ENCODE data around the gene FGF13. TPM values are rescaled to one million over a fixed set of nuclear protein-coding genes. Genes with fewer than 3 reads are reported as not detected.

Gene FGF13
- polyA plus RNA-seq, 3 donors, result not detected

- peaks cover 4 to 12% (median 7%) of the 10 kb centered on the region in 3 donors for H3K27me3 Mint-ChIP-seq (ENCODE audit: low read depth in 3 of 3)
- no peak for TF ChIP-seq CTCF (IDR thresholded peaks at IDR 0.05)
- WGBS (ENCODE audit: insufficient coverage), result no CpG with 5 or more reads among the region's 4 CpGs
- no peak overlapping the region for H3K9ac ChIP-seq (ENCODE audit: insufficient read depth, low read length, poor library complexity, severe bottlenecking)
- H3K79me2 ChIP-seq (ENCODE audit: insufficient read depth, low read length), result no peaks in the 10 kb centered on the region
- no peak overlapping the region for H3K4me3 ChIP-seq (replicated peaks in 1 of 3; ENCODE audit: low read depth in 2 of 3, low read length in 3 of 3)
- H3K4me3 Mint-ChIP-seq, result no peak overlapping the region
- H3K4me1 ChIP-seq (ENCODE audit: control insufficient read depth in 1 of 2, insufficient read depth in 2 of 2, low read length in 2 of 2), result no peaks in the 10 kb centered on the region
- H3K27me3 ChIP-seq (ENCODE audit: control insufficient read depth in 2 of 2, insufficient read depth in 2 of 2, low read length in 2 of 2), result peaks cover 7 to 8% of the 10 kb centered on the region in 2 donors
- H4K20me1 ChIP-seq (ENCODE audit: insufficient read depth, low read length), result no peaks in the 10 kb centered on the region
- no peak overlapping the region for H3K27ac ChIP-seq (ENCODE audit: low read depth in 1 of 2, low read length in 2 of 2)
- H3K9me3 ChIP-seq (replicated peaks in 1 of 2; ENCODE audit: control insufficient read depth in 1 of 2, insufficient read depth in 1 of 2, low read length in 2 of 2), result no peaks in the 10 kb centered on the region
- H3K4me1 Mint-ChIP-seq, result no peaks in the 10 kb centered on the region
- no peaks in the 10 kb centered on the region for H3K36me3 Mint-ChIP-seq
- no peaks in the 10 kb centered on the region for H3K36me3 ChIP-seq (replicated peaks in 1 of 2; ENCODE audit: control insufficient read depth in 1 of 2, insufficient read depth in 2 of 2, low read length in 2 of 2)
- no peak overlapping the region for H3K27ac Mint-ChIP-seq
- no peak overlapping the region for H2AFZ ChIP-seq (ENCODE audit: insufficient read depth, low read depth, low read length, poor library complexity, severe bottlenecking)
- no peak for DNase-seq
- no peak overlapping the region for H3K4me2 ChIP-seq (replicated peaks; ENCODE audit: extremely low read depth, low read length, poor library complexity, severe bottlenecking)
- intact Hi-C loops (cut with micrococcal nuclease), result no loop called here
- H3K9me3 Mint-ChIP-seq, result peaks cover 0 to 3% (median 0%) of the 10 kb centered on the region in 7 donors
Observed at GRCh38 chrX:138704596-138704995, 6.9 kb downstream of the FGF13 start.

GRCh38 chrX:138704101-138704500 is 7.4 kb downstream of the FGF13 start:
- no peak overlapping the region for H3K4me3 ChIP-seq (replicated peaks in 1 of 3; ENCODE audit: low read depth in 2 of 3, low read length in 3 of 3)
- H3K27ac Mint-ChIP-seq, result no peak overlapping the region
- peaks cover 3% of the 10 kb centered on the region in 2 donors for H3K27me3 ChIP-seq (ENCODE audit: control insufficient read depth in 2 of 2, insufficient read depth in 2 of 2, low read length in 2 of 2)
- no peak overlapping the region for H2AFZ ChIP-seq (ENCODE audit: insufficient read depth, low read depth, low read length, poor library complexity, severe bottlenecking)
- no peaks in the 10 kb centered on the region for H3K79me2 ChIP-seq (ENCODE audit: insufficient read depth, low read length)
- no peak overlapping the region for H3K9ac ChIP-seq (ENCODE audit: insufficient read depth, low read length, poor library complexity, severe bottlenecking)
- TF ChIP-seq CTCF (IDR thresholded peaks at IDR 0.05), result no peak
- no peaks in the 10 kb centered on the region for H3K4me1 Mint-ChIP-seq
- no peaks in the 10 kb centered on the region for H3K36me3 Mint-ChIP-seq
- no peak for DNase-seq
- H3K4me3 Mint-ChIP-seq, result no peak overlapping the region
- peaks cover 0 to 3% (median 0%) of the 10 kb centered on the region in 7 donors for H3K9me3 Mint-ChIP-seq
- intact Hi-C loops (cut with micrococcal nuclease), result no loop called here
- peaks cover 1 to 9% (median 5%) of the 10 kb centered on the region in 3 donors for H3K27me3 Mint-ChIP-seq (ENCODE audit: low read depth in 3 of 3)
- H3K4me1 ChIP-seq (ENCODE audit: control insufficient read depth in 1 of 2, insufficient read depth in 2 of 2, low read length in 2 of 2), result no peaks in the 10 kb centered on the region
- no peak overlapping the region for H3K4me2 ChIP-seq (replicated peaks; ENCODE audit: extremely low read depth, low read length, poor library complexity, severe bottlenecking)
- H3K9me3 ChIP-seq (replicated peaks in 1 of 2; ENCODE audit: control insufficient read depth in 1 of 2, insufficient read depth in 1 of 2, low read length in 2 of 2), result no peaks in the 10 kb centered on the region
- no peak overlapping the region for H3K27ac ChIP-seq (ENCODE audit: low read depth in 1 of 2, low read length in 2 of 2)
- no peaks in the 10 kb centered on the region for H3K36me3 ChIP-seq (replicated peaks in 1 of 2; ENCODE audit: control insufficient read depth in 1 of 2, insufficient read depth in 2 of 2, low read length in 2 of 2)
- WGBS (ENCODE audit: insufficient coverage), result no CpG with 5 or more reads among the region's 3 CpGs
- no peaks in the 10 kb centered on the region for H4K20me1 ChIP-seq (ENCODE audit: insufficient read depth, low read length)

All from CD14-positive monocyte (primary cell).